GM18867 (cell line): ENCODE measurements around the gene PCED1B.
"Not testable (repeated sequence)": the region's sequence is repeated elsewhere in the genome, so short reads cannot be mapped to it uniquely, and the experiment has no call there.

ENCODE experiments used
- ATAC-seq: cut with Tn5 transposase; IDR thresholded peaks from one replicate; pipeline ENCODE4 v1.9.1; 2021; ENCODE audit warnings: mild to moderate bottlenecking, moderate library complexity; ENCODE audit not compliant: unreplicated experiment

Gene PCED1B

DNA sequence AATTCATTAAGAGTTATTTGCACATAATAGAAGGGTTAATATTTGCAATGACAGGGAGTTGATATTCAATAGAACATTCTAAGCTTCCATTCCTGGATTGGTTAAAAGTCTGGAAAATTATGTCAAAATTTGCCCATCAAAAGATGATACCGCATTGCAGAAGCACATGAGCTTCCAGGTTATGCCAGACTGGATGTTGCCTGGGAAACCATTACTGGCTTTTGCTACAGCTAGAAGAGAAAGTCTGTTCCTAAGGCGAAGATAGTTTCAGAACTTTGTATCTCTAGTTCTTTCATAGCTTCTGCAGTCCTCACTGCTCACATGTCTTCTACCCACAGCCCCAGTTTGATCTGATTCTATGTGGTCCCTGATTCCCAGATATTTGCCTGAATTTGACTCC is 122.8 kb downstream of the PCED1B start:
- ATAC-seq, result no peak

DNA sequence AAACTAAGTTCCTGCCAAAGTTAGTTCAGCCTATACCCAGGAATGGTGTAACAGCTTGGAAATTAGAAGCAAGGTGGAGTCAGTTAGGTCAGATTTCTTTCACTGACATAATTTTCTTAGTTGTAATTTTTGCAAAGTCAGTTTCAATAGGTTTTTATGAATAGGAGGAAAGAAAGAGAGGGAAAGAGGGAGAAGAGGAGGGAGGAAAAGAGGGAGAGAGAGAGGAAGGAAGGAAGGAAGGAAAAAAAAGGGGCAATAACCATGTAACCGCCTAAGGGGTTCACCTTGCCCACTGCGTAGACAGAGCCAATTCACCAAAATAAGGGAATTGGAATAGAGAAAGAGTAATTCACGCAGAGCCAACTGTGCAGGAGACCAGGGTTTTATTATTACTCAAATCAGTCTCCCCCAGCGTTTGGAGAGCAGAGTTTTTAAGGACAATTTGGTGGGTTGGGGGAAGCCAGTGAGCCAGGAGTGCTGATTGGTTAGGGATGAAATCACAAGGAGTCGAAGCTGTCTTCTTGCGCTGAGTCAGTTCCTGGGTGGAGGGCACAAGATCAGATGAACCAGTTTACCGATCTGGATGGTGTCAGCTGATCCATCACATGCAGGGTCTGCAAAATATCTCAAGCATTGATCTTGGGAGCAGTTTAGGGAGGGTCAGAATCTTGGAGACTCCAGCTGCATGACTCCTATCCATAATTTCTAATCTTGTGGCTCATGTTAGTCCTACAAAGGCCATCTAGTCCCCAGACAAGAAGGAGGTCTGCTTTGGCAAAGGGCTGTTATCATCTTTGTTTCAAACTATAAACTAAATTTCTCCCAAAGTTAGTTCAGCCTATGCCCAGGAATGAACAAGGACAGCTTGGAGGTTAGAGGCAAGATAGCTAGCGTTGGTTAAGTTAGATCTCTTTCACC is 126.4 kb downstream of the PCED1B start:
- ATAC-seq, result no peak

DNA sequence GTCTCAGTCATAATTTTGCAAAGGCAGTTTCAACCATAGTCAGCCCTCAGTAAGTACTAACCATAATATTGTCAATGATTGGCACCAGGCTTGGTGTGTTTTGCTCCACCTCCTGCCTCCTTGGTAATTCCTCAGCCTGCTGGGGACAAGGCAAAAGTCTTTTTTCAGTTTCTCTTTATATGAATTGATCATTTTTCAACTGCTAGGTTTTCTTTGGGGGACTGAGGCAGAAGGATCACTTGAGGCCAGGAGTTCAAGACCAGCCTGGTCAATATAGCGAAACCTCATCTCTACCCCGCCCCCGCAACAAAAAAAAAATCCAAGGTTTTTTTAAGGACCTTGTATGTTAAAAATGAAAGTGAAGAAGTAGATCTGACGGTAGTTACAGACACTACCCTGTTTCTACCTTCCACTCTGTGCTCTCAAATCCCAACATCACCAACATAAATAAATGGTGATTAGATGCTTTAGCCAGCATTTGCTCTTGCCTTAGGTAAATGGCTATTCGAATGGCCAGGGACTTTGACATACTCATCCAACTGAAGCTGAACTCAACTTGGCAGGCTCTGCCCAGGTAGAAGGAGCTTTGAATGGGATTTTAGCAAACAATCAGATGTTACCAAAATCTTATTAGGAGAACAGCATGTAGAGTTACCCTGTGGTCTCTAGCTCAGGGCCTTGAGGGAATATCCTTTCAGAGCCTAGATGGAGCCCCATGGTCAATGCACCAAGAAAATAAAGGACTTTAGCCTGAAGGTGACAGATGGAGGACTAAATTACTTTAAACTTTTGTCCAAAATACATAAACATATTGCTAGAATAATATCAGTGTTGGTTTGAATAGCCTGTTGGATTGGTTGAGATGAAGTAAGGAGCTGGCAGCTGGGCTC is 127.3 kb downstream of the PCED1B start:
- no peak for ATAC-seq

DNA sequence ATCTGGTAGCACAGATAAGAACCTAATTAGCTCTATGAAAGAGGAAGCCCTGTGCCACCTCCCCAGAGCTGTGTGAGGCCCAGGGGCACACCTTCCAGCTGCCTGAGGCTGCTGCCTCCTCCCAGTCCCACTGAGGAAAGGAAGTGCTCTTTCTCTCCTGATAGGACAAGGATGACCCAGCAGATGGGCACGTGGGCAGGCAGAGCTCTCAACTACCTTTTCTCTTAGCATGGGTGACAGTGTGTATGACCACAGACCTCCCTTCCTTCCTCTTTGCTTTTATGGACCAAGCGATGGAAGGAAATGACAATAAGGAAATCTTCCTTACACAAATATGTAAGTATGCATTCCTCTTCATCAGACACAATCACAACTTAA is 127.9 kb downstream of the PCED1B start:
- peak; percentile 63 for ATAC-seq

DNA sequence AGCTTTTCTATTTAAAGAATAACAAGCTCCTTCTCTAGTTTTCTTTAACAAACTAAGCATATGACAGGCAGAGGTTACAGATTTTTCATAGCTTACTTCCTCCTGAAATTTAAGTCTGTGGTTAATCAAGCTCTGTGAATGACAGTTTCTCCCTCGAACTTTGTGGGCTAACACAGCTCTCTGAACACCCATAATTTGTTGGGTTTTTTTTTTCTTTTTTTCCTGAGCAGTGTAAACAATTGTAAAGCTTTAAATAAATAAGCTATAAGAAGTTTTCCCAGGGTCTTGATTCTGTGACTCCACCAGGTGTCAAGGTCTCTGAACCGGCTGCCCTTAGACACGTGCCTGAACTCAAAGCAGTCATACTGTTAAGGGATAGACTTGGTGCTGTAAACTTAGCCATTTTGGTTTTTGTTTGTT is 128.4 kb downstream of the PCED1B start:
- ATAC-seq, result peak; percentile 84

DNA sequence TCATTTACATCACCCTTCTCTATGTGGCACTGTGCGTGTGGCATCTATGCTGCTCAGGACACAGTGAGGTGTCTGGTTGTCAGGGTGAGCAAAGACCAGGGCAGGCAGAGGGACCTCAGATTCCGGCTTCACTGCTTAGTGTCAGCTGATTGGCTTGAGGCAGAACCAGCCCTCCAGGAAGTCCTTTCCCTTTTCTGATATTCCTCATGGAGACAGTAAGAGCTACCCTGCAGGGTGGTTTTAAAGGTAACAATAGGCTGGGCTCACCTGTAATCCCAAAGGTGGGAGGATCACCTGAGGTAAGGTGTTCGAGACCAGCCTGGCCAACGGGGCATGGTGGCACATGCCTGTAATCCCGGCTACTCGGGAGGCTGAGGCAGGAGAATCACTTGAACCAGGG is 129.6 kb downstream of the PCED1B start:
- no peak for ATAC-seq

DNA sequence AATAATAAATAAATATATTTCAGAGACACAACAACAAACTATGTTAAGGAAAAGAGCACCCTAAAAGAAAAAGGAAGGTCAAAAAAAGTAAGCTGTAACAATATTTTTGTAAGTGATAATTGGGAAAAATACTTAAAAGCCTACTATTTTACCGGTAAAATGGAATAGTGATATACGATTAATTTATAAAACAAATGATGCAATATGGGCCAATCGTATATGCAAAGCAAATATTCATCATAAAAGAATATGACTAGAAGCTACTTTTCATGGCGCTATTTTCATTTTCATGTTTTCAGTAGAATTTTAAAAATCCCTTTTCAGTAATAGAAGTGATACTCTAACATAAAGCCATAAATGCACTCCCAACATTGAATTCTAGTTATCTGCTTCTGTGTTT is 131.4 kb downstream of the PCED1B start:
- ATAC-seq, result no peak

DNA sequence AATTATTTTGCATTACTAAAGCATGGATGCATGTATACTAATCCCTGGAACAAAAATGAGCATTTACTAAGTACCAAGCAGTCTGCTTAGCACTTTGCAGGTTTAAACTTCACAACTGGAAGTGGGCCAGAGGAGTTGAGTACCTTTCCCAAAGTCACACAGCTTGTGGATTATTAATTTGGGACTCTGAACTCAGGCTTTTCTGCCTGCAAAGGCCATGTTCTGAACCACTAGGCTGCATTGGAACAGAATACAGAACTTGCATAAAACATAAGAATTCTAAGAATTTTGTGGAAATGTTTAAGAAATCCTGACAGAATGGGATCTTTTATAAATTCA is 133.2 kb downstream of the PCED1B start:
- ATAC-seq, result no peak

DNA sequence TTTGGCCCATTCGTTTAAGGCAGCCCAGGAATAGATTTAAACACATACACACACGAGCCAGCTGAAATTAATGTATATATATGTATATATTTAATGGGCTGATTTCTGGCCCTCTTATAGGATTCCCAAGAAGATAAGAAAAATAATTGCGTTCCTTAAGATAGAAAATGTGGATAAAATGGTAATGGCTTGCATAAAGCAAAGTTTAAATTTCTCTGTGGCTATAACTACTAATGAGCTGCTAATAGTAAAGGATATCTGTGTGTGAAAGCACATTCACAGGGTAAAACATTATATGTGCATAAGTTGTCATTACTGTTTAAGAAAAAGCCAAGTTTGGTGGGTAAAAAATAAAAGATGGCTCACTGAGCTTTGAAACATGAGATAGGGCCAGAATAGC is 134.0 kb downstream of the PCED1B start:
- ATAC-seq, result no peak

DNA sequence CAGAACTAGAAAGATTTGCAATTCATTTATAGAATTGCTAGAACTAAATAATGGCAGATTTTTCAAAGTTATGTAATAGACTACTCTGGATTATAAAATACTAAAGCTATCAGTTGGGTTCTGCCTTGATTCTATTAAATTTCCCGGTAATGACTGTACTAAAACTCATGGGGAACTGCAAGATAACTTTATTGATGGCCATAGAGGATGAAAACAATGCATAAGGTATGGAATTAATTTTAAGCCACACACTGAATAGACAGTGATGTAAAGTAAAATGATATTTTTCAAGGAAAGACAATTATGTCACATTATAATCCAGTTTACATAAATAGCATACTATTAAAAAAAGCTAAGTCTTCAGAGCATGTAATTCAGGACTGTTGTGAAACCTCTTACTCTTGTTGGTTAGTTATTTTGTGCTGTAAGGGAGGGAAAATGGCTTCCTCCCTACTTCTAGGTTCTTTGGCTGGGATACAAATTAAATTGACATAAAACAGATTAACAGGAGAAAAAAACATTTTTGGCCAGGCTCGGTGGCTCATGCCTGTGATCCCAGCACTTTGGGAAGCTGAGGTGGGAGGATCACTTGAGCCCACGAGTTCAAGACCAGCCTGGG is 134.7 kb downstream of the PCED1B start:
- ATAC-seq, result no peak

DNA sequence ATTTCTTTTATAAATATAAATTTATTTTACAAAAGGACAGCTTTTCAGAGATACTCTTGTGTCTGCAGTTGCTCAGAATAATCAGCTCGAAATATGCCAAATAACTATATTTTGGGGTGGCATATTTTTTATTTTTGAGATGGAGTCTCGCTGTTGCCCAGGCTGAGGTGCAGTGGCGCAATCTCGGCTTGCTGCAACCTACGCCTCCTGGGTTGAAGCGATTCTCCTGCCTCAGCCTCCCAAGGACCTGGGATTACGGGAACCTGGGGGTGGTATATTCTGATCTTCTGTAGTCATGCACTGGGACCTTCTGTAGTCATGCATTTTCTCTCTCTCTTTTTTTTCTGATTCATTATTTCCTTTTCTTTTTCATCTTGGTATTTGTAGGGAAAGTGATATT is 135.3 kb downstream of the PCED1B start:
- ATAC-seq, result no peak

DNA sequence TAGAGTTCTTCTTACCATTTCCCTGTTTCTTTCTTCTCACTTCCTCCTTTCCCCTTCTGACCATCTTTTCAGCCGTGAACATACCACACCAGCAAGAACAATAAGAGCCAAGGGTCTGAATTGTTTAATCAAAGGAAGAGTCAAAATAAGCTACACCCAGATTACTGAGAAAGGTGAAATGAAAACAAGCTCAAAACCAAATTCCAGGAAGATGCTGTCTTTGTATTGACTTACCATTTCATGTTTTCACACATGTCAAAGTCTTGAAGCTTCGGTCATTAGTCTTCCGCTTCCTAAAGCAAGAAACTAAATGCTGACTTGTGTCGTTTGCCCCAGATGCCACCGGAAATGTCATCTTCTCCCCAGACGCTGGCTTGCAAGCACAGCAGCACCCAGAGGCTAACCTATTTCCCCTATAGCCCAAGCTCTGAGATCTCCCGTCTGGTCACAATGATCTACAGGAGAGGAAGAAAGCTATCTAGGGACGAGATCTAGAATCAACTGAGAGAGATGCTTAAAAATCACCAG is 136.8 kb downstream of the PCED1B start:
- ATAC-seq, result peak; percentile 78

DNA sequence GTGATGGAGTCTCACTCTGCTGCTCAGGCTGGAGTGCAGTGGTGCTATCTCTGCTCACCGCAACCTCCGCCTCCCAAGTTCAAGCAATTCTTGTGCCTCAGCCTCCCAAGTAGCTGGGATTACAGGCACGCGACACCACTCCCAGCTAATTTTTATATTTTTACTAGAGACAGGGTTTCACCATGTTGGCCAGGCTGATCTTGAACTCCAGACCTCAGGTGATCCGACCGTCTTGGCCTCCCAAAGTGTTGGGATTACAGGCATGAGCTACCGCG is 138.1 kb downstream of the PCED1B start:
- ATAC-seq, result not testable (repeated sequence)

DNA sequence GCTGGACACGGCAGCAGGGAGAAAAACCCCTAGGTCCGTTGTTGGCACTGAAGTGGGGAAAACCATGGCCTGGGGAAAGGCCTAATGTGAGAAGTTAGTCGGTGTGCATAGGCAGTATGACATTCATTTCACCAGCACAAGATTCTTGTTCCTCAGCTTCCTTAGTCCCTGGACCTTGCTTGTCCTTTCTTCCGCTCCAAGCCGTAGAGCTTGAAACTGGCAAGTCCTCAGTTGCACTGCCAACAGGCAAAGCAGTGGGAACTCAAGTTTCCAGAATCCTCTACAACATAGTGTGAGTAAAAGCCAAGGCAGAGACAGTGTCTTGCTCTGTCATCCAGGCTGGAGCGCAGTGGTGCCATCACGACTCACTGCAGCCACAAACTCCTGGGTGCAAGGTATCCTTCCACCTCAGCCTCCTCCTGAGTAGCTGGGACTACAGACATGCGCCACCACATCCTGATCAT is 138.8 kb downstream of the PCED1B start:
- ATAC-seq, result no peak

DNA sequence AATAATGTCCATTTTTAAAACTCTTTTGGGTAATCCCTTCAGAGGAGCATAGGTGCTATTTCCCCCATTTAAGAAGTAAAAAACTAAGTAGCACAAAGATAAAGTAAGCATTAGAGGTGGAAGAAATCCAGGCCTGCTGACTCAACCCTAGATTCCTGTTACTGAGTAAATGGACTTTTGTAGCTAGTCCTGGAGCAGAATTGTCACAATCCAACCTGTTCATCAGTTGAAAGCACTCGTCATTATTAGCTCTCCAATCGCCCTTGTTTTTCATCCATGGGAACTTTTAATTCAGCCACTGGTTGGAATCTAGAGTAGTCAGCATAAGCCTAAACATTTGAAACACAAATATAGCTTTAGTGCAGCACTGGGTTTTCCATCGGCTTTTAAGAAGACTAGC is 139.8 kb downstream of the PCED1B start:
- ATAC-seq, result no peak

DNA sequence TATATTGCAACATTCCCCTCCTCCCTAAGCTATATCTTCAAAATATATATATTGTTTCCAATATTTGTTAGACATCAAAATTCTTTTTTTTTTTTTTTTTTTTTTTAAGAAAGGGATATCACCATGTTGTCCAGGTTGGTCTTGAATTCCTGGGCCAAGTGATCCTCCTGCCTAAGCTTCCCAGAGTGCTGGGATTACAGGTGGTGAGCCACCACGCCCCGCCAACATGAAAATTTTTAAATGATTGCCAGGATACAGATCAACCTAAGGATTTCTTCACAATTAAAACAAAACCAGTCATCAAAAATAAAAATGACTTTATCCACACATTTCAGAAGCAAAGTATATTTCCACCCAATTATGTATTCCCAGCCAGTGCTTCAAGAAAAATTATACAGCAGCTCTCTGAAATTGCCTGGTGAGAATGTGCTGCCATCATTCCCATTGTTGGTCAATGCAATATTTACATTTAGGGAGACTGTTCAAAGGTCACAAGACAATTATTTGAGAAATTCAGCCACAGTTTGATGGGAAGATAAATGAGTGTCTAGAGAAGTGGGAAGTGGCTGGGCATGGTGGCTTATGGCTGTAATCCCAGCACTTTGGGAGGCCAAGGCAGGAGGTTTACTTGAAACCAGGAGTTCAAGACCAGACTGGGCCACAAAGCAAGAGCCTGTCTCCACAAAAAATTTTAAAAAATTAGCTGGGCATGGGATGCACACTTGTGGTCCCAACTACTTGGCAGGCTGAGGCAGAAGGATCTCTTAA is 142.0 kb downstream of the PCED1B start:
- ATAC-seq, result no peak

DNA sequence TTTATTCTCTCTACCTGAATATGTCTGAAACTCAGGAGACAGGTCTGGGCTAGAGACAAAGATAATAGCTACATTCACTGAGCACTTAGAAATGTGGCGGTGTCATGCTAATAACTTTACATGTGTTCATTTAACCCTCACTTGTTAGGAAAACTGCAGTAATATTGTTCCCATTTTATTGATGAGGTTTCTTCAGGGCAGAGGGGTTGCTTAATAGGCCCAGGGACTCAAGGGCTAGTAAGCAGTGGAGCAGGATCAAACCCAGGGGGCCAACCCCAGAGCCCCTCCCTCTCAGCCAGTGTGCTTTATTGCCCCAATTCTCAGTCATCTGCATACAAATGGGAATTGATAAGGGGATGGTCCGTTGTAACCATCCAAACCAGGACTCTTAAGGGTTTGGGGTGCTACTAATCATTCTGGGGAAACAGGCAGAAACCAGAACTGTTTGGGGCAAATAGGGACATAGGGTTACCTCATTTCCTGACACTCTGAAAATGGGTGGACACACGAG is 143.2 kb downstream of the PCED1B start:
- no peak for ATAC-seq

DNA sequence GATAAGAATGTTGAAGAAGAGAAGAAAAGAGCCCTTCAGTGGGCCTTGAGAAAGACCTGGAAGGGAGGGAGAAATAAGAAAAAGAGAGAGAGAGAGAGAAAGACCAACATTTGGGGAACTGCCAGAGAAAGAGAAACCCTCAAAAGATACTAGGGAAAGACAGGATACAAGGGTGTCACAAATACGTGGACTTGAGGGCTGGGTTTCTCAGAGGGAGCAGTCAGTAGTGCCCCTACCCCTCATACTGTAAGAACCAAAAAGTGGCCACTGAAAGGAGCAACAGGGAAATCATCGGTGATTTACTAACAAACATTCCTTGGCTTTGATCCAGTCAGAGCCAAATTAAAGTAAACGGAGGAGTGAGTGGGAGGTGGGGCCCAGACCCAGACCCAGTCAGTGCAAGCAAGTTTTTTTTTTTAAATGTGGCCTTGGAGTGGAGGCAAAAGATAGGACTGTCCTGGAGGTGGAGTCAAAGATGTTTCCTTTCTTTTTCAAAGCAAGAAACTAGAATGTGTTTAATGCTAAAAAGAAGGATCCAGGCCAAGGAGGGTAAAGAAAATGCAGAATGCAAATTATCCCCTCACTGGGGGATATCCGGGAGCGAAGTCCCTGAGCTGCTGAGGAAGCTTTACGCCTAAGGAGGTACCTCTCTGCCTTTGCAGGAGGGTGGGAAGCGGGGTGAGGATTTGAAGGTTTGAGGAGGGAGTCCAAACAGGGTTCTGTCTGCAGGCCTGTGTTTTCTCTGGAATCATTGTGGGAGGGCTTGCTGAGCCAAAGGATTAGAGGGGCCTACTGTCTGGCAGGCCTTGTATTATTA is 143.8 kb downstream of the PCED1B start:
- ATAC-seq, result no peak

DNA sequence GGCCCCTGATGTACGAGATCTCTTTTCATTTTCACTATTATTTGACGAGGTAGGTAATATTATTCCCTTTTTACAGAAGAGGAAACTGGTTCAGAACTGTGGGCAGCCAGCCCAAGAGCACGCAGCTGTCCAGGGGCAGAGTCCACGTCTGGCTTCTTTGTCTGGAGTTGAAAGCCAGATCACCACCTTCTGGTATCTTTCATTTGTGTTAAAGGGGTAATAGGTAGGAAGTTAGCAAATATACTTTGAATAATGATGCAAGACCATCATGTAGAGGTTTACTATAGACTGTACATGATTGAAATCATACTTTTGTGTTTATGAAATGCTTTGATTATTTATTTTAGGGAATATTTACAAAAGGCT is 144.4 kb downstream of the PCED1B start:
- no peak for ATAC-seq
